Measurements from ENCODE around the gene LAMA2. TPM values are rescaled to one million over a fixed set of nuclear protein-coding genes. Genes with fewer than 3 reads are reported as not detected.

Gene LAMA2
- total RNA-seq, 2 experiments from 2014 or later: 0.26 TPM; not detected in 1

DNA sequence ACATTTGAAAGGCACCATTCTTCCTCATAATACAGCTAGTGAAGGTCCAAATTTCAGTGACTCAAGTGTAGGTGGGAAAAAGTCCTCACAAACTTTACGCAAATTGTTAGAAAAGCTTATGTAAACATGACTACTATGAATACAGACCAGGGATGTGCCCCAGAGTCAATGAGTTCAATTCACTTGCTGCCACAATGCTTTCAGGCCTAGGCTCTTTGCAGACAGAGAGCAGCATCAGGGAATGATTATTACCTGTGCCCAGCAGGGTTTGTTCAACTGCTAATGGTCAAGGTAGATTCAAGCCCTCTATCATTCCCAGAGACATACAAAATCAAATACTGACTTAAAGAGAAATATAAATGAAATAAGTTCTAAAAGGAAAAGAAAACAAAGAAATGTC is 84.0 kb downstream of the LAMA2 start:
- no peak overlapping the region for H3K27ac Mint-ChIP-seq
- H3K36me3 Mint-ChIP-seq (ENCODE audit: low read depth): no peaks in the 10 kb centered on the region
- H3K4me1 Mint-ChIP-seq (ENCODE audit: low read depth): no peaks in the 10 kb centered on the region
- H3K27me3 Mint-ChIP-seq (ENCODE audit: low read depth): no peaks in the 10 kb centered on the region
- ATAC-seq (no peak), DNase-seq (no peak)
- ChIA-PET POLR2A (no interaction called here), CTCF (no interaction called here)
- H3K4me3 Mint-ChIP-seq: no peak overlapping the region
- H3K9me3 Mint-ChIP-seq (ENCODE audit: insufficient read depth): no peaks in the 10 kb centered on the region

DNA sequence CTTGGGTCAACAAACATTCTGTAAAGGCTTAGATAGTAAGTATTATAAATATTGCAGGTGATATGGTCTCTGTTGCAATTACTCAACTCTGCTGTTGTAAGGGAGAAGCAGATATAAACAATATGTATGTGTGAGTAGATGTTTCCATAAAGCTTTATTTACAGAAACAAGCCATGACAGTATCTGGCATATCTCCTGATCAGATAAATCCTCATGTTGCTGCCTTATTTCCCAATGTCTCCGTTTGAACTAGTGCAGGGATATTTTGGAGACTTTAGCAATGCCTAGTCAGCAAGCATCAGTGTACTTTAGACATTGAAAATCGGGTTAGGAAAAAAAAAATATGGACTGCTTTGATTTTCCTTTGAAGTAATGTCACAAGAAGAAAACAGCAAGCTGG is 96.1 kb downstream of the LAMA2 start:
- Mint-ChIP-seq H3K4me1 (ENCODE audit: low read depth) (no peaks in the 10 kb centered on the region), H3K27me3 (ENCODE audit: low read depth) (no peaks in the 10 kb centered on the region), H3K9me3 (ENCODE audit: insufficient read depth) (no peaks in the 10 kb centered on the region), H3K27ac (no peak overlapping the region), H3K4me3 (no peak overlapping the region), H3K36me3 (ENCODE audit: low read depth) (no peaks in the 10 kb centered on the region)
- DNase-seq (no peak), ATAC-seq (no peak)
- ChIA-PET CTCF (no interaction called here), POLR2A (no interaction called here)

DNA sequence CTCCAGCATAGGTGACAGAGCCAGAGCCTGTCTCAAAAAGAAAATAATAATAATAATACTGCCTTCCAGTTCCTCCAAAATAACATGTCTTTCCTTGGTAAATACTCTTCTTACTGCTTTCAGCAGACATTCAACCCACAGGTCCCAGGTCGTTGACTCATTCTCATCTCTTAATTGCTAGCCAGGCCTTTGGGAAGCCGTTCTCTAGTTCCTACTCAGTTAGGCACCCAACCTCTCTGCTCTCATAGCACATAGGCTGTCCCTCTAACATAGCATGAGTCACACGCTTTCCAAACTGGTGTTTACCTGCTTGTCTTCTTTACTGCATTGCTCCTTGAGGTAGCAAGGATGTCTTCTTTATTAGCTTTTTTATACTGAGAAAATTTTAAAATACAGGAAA is 98.8 kb downstream of the LAMA2 start:
- Mint-ChIP-seq H3K9me3 (ENCODE audit: insufficient read depth) (no peaks in the 10 kb centered on the region), H3K27ac (no peak overlapping the region), H3K4me3 (no peak overlapping the region), H3K36me3 (ENCODE audit: low read depth) (no peaks in the 10 kb centered on the region), H3K27me3 (ENCODE audit: low read depth) (no peaks in the 10 kb centered on the region), H3K4me1 (ENCODE audit: low read depth) (no peaks in the 10 kb centered on the region)
- ChIA-PET POLR2A (no interaction called here), CTCF (no interaction called here)
- ATAC-seq (no peak), DNase-seq (no peak)

DNA sequence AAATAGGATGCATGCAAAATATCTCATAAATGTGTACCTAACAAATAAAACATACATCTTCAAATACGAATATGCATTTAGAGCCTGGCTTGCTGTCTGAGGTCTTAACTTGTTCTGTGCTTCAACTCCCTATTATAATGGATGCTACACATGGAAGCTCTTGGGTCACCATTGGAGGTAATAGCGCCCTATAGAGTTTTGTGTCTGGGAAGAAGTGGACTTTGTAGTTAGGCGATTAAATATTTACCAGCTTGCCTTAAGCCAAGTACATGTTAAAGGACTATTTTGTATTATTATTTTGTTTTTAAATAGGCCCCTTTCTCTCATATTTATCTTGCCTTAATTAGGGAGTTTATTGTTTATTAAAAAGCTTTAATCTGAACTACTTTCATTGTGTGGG is 107.4 kb downstream of the LAMA2 start:
- ATAC-seq (no peak), DNase-seq (no peak)
- H3K27me3 Mint-ChIP-seq (ENCODE audit: low read depth): no peaks in the 10 kb centered on the region
- no peaks in the 10 kb centered on the region for H3K4me1 Mint-ChIP-seq (ENCODE audit: low read depth)
- H3K27ac Mint-ChIP-seq: no peak overlapping the region
- no peaks in the 10 kb centered on the region for H3K9me3 Mint-ChIP-seq (ENCODE audit: insufficient read depth)
- ChIA-PET POLR2A (no interaction called here), CTCF (no interaction called here)
- no peak overlapping the region for H3K4me3 Mint-ChIP-seq
- H3K36me3 Mint-ChIP-seq (ENCODE audit: low read depth): no peaks in the 10 kb centered on the region

DNA sequence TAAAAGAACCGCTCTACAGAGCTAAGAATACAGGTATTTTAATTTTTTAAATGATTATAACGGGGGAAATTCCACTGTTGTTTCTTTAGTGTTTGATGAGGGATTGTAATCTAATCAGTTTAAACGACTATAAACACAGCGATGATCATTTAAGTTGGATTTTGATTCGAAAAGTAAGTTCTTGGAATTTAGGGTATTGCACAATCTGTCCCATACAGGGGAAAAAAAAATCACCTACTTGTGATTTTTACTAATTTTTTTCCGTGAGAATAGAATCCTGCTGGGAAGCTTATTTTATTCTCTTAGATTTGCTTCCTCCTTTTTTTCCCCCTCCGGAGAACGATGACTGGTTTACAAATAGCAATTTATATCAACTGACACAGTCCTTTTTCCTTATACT is 108.0 kb downstream of the LAMA2 start:
- H3K9me3 Mint-ChIP-seq (ENCODE audit: insufficient read depth): no peaks in the 10 kb centered on the region
- POLR2A ChIA-PET: no interaction called here
- DNase-seq (no peak), ATAC-seq (no peak)
- H3K4me3 Mint-ChIP-seq: no peak overlapping the region
- no peaks in the 10 kb centered on the region for H3K36me3 Mint-ChIP-seq (ENCODE audit: low read depth)
- H3K27ac Mint-ChIP-seq: no peak overlapping the region
- H3K27me3 Mint-ChIP-seq (ENCODE audit: low read depth): no peaks in the 10 kb centered on the region
- no peaks in the 10 kb centered on the region for H3K4me1 Mint-ChIP-seq (ENCODE audit: low read depth)
- CTCF ChIA-PET: no interaction called here

DNA sequence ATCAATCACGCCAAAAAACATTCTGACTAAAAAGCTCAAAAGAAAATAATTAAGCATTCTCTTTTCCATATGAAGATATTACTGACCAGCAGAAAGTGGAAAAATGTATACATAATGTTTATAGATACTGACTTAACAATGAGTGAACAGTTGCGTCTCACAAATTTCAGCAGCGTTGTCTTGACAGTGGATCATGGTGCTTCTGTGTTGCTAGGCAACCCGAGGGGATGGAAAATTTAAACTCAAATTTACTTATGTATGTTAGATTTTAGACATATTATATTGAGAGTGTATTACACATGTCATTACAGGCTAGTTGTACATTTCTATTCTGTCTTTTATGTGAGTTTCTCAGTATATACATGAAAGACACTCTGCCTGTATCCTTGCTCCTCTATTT is 110.2 kb downstream of the LAMA2 start:
- POLR2A ChIA-PET: no interaction called here
- Mint-ChIP-seq H3K27me3 (ENCODE audit: low read depth) (no peaks in the 10 kb centered on the region), H3K9me3 (ENCODE audit: insufficient read depth) (no peaks in the 10 kb centered on the region), H3K27ac (no peak overlapping the region), H3K4me1 (ENCODE audit: low read depth) (no peaks in the 10 kb centered on the region), H3K36me3 (ENCODE audit: low read depth) (no peaks in the 10 kb centered on the region), H3K4me3 (no peak overlapping the region)
- CTCF ChIA-PET: no interaction called here
- DNase-seq (no peak), ATAC-seq (no peak)

DNA sequence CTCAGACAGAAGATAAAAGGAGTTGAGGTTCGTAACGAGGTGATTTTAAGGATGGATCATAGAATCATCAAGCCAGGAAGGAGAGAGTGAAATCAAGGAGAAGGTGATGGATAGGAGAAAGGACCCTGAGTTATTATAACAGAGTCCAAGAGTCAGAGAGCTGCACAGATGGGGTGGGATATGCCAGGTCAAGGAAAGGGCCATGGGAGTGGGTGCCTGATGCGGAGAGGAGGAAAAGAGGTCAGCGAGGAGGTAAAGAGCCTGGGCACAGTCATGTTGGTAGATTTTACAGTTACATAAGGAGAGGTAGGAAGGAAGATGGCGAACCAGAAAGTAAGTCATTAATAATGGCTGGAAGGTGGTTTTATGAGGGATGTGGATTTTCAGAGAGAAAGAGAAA is 114.9 kb downstream of the LAMA2 start:
- H3K9me3 Mint-ChIP-seq (ENCODE audit: insufficient read depth): no peaks in the 10 kb centered on the region
- DNase-seq: no peak
- ChIA-PET POLR2A (no interaction called here), CTCF (no interaction called here)
- H3K27ac Mint-ChIP-seq: no peak overlapping the region
- H3K4me3 Mint-ChIP-seq: no peak overlapping the region
- no peaks in the 10 kb centered on the region for H3K27me3 Mint-ChIP-seq (ENCODE audit: low read depth)
- H3K4me1 Mint-ChIP-seq (ENCODE audit: low read depth): no peaks in the 10 kb centered on the region
- no peaks in the 10 kb centered on the region for H3K36me3 Mint-ChIP-seq (ENCODE audit: low read depth)
- no peak for ATAC-seq

DNA sequence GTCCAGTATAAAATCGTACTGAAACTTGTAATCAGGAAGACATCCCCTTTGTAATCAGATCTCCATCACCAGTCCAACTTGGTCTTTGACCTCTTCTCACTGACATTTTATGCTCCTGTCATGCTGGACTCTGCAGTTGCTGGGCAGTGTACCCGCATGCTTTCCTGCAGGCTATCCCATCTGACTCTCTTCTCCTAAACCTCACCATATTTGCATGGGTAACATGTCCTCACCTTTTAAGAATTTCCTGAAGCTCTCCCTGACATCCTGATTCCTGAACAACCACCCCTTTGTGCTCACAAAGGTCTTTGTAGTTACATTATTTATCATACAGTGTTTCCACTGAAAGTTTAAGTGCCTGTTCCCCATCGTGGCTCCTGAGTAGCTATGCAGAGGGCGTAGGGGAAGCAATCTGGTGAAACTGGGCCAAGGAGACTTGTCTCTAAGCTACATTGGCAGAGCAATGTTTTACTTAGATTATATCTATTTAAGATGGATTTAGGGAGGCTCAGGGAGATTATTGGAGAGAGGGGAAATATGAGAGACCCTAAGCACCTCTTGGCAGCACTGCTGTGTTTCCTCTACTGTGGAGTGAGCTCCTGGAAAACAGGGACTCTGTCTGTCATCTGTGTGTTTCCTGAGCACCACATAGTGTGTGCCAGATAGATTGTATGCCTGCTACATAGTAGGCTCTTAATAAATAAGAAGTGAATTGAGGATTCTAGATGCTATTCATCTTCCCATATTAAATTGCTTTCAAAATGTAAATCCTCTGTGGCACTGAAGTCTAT is 124.0 kb downstream of the LAMA2 start:
- no peak for DNase-seq
- Mint-ChIP-seq H3K4me1 (ENCODE audit: low read depth) (no peaks in the 10 kb centered on the region), H3K9me3 (ENCODE audit: insufficient read depth) (no peaks in the 10 kb centered on the region), H3K4me3 (no peak overlapping the region), H3K27me3 (ENCODE audit: low read depth) (peaks cover 2% of the 10 kb centered on the region), H3K27ac (no peak overlapping the region), H3K36me3 (ENCODE audit: low read depth) (no peaks in the 10 kb centered on the region)
- POLR2A ChIA-PET: no interaction called here
- ATAC-seq: no peak
- CTCF ChIA-PET: no interaction called here

DNA sequence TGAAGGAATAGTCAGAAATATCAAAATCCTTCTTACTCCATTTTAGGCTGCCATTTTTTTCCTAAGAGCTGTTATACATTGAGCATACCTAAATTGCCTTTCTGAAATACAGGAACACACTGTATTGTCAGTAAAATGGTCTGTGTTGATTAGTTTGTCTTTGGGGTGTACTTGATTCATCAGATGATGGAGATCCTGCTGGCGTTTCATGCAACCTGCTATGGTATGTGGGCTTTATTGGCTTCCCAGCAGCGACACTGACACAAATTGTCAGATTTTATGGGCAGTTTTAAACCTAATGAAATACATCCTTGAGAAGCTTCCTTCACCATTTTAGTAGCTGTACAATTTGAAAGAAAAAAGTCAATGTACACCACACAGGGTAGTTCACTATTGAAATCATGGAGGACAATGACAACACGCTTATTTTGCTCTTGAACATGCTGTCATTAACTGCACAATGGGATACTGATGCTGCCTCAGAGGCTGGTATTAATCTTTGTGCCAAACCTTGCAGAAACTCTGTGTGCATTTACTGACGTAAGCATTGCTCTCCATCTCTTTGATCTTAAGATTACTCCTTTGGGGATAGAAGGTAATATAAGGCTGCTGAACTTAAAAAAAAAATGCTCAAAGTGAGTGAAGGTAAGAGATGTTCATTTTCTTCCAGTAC is 124.9 kb downstream of the LAMA2 start:
- POLR2A ChIA-PET: no interaction called here
- H3K27ac Mint-ChIP-seq: no peak overlapping the region
- DNase-seq (no peak), ATAC-seq (no peak)
- CTCF ChIA-PET: no interaction called here
- no peaks in the 10 kb centered on the region for H3K9me3 Mint-ChIP-seq (ENCODE audit: insufficient read depth)
- H3K4me1 Mint-ChIP-seq (ENCODE audit: low read depth): no peaks in the 10 kb centered on the region
- H3K4me3 Mint-ChIP-seq: no peak overlapping the region
- no peaks in the 10 kb centered on the region for H3K36me3 Mint-ChIP-seq (ENCODE audit: low read depth)
- H3K27me3 Mint-ChIP-seq (ENCODE audit: low read depth): peaks cover 2% of the 10 kb centered on the region

DNA sequence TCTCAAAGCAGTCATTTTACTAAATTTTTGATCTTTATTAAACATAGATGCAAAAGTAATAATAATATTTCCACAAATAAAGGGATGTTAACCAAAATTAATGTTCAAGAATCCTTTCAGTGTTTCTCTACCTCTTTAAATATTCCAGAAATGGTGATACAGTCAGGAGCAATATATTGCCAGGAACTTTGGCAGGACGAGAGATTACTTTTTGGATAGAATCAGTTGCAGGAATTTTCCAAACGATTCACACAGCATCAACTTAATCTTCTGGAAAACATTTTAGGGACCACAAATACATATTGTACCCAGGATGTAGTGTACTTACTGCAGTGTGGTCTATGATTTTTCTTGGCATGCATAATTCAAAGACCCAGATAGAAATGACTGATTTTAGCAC is 125.7 kb downstream of the LAMA2 start:
- ChIA-PET CTCF (no interaction called here), POLR2A (no interaction called here)
- DNase-seq (no peak), ATAC-seq (no peak)
- Mint-ChIP-seq H3K36me3 (ENCODE audit: low read depth) (no peaks in the 10 kb centered on the region), H3K27ac (no peak overlapping the region), H3K27me3 (ENCODE audit: low read depth) (peaks cover 2% of the 10 kb centered on the region), H3K4me1 (ENCODE audit: low read depth) (no peaks in the 10 kb centered on the region), H3K4me3 (no peak overlapping the region), H3K9me3 (ENCODE audit: insufficient read depth) (no peaks in the 10 kb centered on the region)

DNA sequence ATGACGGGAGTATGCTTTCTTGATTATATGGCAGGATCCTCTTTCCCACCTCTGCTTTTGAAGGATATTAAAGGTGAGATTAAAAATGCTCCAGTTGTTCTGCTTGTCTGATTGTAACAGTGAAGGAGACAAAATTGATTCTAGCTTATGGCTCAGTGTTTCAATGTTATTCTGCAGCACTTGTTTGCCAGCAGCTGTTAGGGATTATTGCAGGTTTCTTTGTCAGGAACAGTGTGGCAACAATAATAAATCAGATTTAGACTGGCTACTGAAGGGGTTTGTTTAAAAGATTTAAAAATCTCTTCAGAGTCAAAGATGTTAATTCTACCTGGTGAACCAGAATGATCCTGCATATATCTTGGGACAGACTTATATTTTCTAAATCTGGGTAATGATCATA is 126.9 kb downstream of the LAMA2 start:
- DNase-seq (no peak), ATAC-seq (no peak)
- H3K27me3 Mint-ChIP-seq (ENCODE audit: low read depth): peaks cover 2% of the 10 kb centered on the region
- H3K9me3 Mint-ChIP-seq (ENCODE audit: insufficient read depth): no peaks in the 10 kb centered on the region
- H3K27ac Mint-ChIP-seq: no peak overlapping the region
- no peaks in the 10 kb centered on the region for H3K4me1 Mint-ChIP-seq (ENCODE audit: low read depth)
- H3K36me3 Mint-ChIP-seq (ENCODE audit: low read depth): no peaks in the 10 kb centered on the region
- ChIA-PET CTCF (no interaction called here), POLR2A (no interaction called here)
- no peak overlapping the region for H3K4me3 Mint-ChIP-seq

DNA sequence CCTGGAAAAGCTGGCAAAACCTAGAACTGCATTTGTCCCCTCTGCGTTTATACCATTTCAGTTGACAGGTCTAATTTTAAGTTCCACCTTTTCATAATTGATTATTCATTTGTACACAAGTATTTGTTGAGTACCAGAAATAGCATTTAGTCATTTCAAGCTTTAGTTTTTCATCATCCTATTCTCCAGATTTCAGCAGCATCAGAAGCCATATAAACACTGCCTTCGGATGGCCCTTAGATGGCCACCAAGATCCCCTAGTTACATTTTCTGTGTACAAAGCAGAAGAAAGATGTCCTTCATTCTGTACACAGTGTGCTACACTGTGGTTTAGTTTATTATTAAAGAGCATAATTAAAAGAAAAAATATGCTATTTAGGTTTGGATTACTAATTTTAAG is 131.4 kb downstream of the LAMA2 start:
- Mint-ChIP-seq H3K4me1 (ENCODE audit: low read depth) (no peaks in the 10 kb centered on the region), H3K27me3 (ENCODE audit: low read depth) (peaks cover 2% of the 10 kb centered on the region), H3K4me3 (no peak overlapping the region), H3K36me3 (ENCODE audit: low read depth) (no peaks in the 10 kb centered on the region), H3K9me3 (ENCODE audit: insufficient read depth) (no peaks in the 10 kb centered on the region), H3K27ac (no peak overlapping the region)
- no peak for DNase-seq
- no peak for ATAC-seq
- ChIA-PET POLR2A (no interaction called here), CTCF (no interaction called here)

DNA sequence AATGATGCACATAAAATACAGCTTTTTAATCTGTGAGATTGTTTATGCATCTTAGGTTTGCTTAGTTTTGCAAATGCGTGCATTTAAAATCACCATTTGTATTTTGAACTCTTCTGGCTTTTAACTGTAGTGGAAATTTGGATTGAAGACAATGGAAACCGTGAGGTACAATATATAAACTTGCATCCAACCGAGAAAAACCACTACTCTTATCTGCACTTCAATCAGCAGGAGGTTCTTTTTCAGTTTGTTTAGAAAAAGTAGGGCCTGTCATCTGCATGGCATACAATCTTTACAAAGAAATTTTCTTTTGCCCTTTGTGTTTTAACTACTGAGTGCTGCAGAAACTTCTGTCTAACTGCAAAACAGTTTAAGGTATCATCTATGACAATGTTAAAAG is 132.8 kb downstream of the LAMA2 start:
- Mint-ChIP-seq H3K27ac (no peak overlapping the region), H3K9me3 (ENCODE audit: insufficient read depth) (no peaks in the 10 kb centered on the region), H3K27me3 (ENCODE audit: low read depth) (no peaks in the 10 kb centered on the region), H3K36me3 (ENCODE audit: low read depth) (no peaks in the 10 kb centered on the region), H3K4me3 (no peak overlapping the region), H3K4me1 (ENCODE audit: low read depth) (no peaks in the 10 kb centered on the region)
- CTCF ChIA-PET: no interaction called here
- no peak for ATAC-seq
- POLR2A ChIA-PET: no interaction called here
- no peak for DNase-seq

Data from activated CD8-positive, alpha-beta T cell treated with anti-CD3 and anti-CD28 coated beads, Interleukin-2, amount 10 ng/mL, durations not matched to agents 7 days and 5 days (primary cell).